WERI-Rb-1 (cell line): Measurements from ENCODE around the gene POLR1G.

Source experiments
- DNase-seq: peaks from one replicate; pipeline ENCODE4 v3.0.0-alpha.2; 2020
- H3K27ac ChIP-seq: fragments of 250-450 bp; sonication (Bioruptor Pico); 2 replicates; pipeline ENCODE4 v1.5.1; 2020; ENCODE audit warnings: mild to moderate bottlenecking, moderate library complexity
- H3K27me3 ChIP-seq: fragments of 250-450 bp; sonication (Bioruptor Pico); 2 replicates; pipeline ENCODE4 v1.5.1; 2021; ENCODE audit warnings: mild to moderate bottlenecking, low read depth, moderate library complexity; ENCODE audit not compliant: insufficient read depth, severe bottlenecking
- H3K36me3 ChIP-seq: fragments of 250-450 bp; sonication (Bioruptor Pico); 2 replicates; pipeline ENCODE4 v1.5.1; 2020; ENCODE audit warnings: mild to moderate bottlenecking, moderate library complexity
- H3K4me3 ChIP-seq: 2 replicates; pipeline ENCODE4 v1.5.1; 2011; ENCODE audit warnings: low read depth, mild to moderate bottlenecking, control low read depth, low read length
- H3K9me3 ChIP-seq: fragments of 250-450 bp; sonication (Bioruptor Pico); 2 replicates; pipeline ENCODE4 v1.5.1; 2021; ENCODE audit warnings: mild to moderate bottlenecking, moderate library complexity; ENCODE audit not compliant: severe bottlenecking
- CTCF ChIP-seq: IDR thresholded peaks from 2 replicates; pipeline ENCODE4 v1.5.1; 2011; ENCODE audit warnings: low read depth, mild to moderate bottlenecking, control low read depth, inconsistent platforms, low read length

POLR1G gene

DNA sequence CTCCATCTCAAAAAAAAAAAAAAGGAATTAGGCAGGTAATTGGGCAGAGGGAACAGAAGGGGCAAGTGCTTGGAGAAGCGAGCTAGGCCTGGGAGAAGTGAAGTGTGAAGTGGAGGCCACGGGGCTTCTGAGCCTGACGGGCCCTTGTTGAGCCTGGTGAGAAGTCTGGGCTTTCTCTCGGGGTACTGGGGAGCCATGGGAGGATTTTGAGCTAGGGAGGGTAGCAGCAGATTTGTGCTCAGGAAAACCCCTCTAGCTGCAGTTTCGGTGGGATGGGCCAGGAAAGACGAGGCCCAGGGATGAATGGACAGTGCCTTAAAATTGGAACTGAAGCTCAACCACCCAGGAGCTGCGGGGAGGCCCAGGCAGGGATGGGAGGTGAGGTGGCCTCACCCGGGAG, 8.0 kb downstream of the POLR1G start:
- no peaks in the 10 kb centered on the region for H3K9me3 ChIP-seq
- no peaks in the 10 kb centered on the region for H3K27me3 ChIP-seq
- no peak overlapping the region for H3K4me3 ChIP-seq
- DNase-seq, result no peak
- peaks cover 55% of the 10 kb centered on the region for H3K36me3 ChIP-seq
- no peak for TF ChIP-seq CTCF
- H3K27ac ChIP-seq, result no peak overlapping the region

- Histone ChIP-seq H3K27me3 (no peaks in the 10 kb centered on the region), H3K36me3 (peaks cover 59% of the 10 kb centered on the region), H3K27ac (no peak overlapping the region), H3K9me3 (no peaks in the 10 kb centered on the region), H3K4me3 (no peak overlapping the region)
- TF ChIP-seq CTCF, result no peak
- DNase-seq, result no peak
Measured at GRCh38 chr19:45417151-45417550, 10.7 kb downstream of the POLR1G start.

DNA sequence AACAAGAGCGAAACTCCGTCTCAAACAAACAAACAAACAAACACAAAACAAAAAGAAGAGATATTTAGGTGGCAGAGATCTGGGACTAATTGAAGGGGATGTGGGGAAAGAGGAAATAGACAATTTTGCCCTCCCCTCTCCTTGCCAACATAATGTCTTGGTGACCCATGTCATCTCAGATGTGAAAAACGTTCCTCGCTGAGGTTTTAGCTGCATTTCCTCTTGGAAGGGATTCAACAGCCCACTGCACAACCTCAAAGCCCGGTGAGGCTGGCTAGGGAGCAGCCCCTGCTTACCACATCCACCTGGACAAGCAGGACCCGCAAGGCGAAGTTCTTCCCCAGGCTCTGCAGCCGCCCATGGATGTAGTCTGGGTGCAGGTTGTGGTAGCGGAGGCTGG, 12.4 kb downstream of the POLR1G start:
- no peaks in the 10 kb centered on the region for H3K9me3 ChIP-seq
- H3K4me3 ChIP-seq, result no peak overlapping the region
- H3K27me3 ChIP-seq, result no peaks in the 10 kb centered on the region
- peaks cover 45% of the 10 kb centered on the region for H3K36me3 ChIP-seq
- H3K27ac ChIP-seq, result no peak overlapping the region
- DNase-seq, result no peak
- TF ChIP-seq CTCF, result no peak

GRCh38 chr19:45419396-45419795, 13.0 kb downstream of the POLR1G start:
- TF ChIP-seq CTCF, result no peak
- H3K4me3 ChIP-seq, result no peak overlapping the region
- H3K27ac ChIP-seq, result no peak overlapping the region
- no peaks in the 10 kb centered on the region for H3K9me3 ChIP-seq
- no peaks in the 10 kb centered on the region for H3K27me3 ChIP-seq
- no peak for DNase-seq
- H3K36me3 ChIP-seq, result peaks cover 39% of the 10 kb centered on the region

GRCh38 chr19:45419895-45420294, 13.5 kb downstream of the POLR1G start:
- peaks cover 34% of the 10 kb centered on the region for H3K36me3 ChIP-seq
- no peak for DNase-seq
- H3K27me3 ChIP-seq, result no peaks in the 10 kb centered on the region
- no peaks in the 10 kb centered on the region for H3K9me3 ChIP-seq
- H3K4me3 ChIP-seq, result no peak overlapping the region
- H3K27ac ChIP-seq, result no peak overlapping the region
- TF ChIP-seq CTCF, result no peak

DNA sequence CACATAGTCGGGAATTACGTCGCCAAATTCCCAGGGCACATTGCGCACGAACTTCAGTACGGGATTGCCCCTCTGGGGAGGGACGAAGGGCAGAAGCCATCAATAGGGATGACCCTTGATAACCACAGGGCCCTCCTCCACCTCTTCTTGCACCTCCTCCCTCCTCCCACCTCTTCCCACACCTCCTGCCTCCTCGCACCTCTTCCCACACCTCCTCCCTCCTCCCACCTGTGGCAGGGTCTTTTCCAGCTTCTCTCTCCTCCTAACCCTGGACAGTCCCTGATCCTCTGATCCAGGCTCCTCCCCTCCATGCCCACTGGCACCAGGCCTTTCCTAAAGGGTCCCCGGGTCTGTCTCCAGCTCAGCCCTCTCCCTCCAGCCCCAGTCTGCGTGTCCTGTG, 13.9 kb downstream of the POLR1G start:
- H3K27me3 ChIP-seq, result no peaks in the 10 kb centered on the region
- no peak for TF ChIP-seq CTCF
- H3K27ac ChIP-seq, result no peak overlapping the region
- no peak for DNase-seq
- H3K9me3 ChIP-seq, result no peaks in the 10 kb centered on the region
- no peak overlapping the region for H3K4me3 ChIP-seq
- H3K36me3 ChIP-seq, result peaks cover 33% of the 10 kb centered on the region
